Adrenal gland (tissue), 12 donors: ENCODE measurements around the gene GABARAPL1. TPM values are rescaled to one million over a fixed set of nuclear protein-coding genes. Genes with fewer than 3 reads are reported as not detected.

Experiments
- DNase-seq, 7 donors: peaks; one replicate each; pipeline ENCODE4 v3.0.0-alpha.2; 2019 to 2020
- H3K27ac ChIP-seq, 5 donors: fragments of 200-600 bp; sonication (generic) in 4 of 5; 1 replicate in 3 of 5; 2 replicates in 2 of 5; pipeline versions ENCODE4 v1.5.1 to v1.8.0; 2016 to 2020; ENCODE audit warnings: mild to moderate bottlenecking in 1 of 5
- H3K27me3 ChIP-seq: fragments of 200-600 bp; 2 replicates; pipeline ENCODE4 v1.8.0; 2021
- H3K36me3 ChIP-seq, 2 donors: fragments of 200-600 bp; replicated peaks in 1 of 2; 1 replicate in 1 of 2; 2 replicates in 1 of 2; pipeline versions ENCODE4 v1.5.1 to v1.8.0; 2018 to 2022
- H3K4me1 ChIP-seq, 2 donors: fragments of 200-600 bp; replicated peaks in 1 of 2; 1 replicate in 1 of 2; 2 replicates in 1 of 2; pipeline versions ENCODE4 v1.5.1 to v1.8.0; 2018 to 2021
- H3K4me3 ChIP-seq, 4 donors: fragments of 200-600 bp; sonication (generic) in 3 of 4; one replicate each; pipeline ENCODE4 v1.5.1; 2016 to 2018
- H3K9me3 ChIP-seq, 3 donors: fragments of 200-600 bp; sonication (generic) in 1 of 3; replicated peaks in 1 of 3; 1 replicate in 2 of 3; 2 replicates in 1 of 3; pipeline versions ENCODE4 v1.5.1 to v1.8.0; 2016 to 2021
- POLR2A ChIP-seq, 2 donors: fragments of 450-650 bp; IDR thresholded peaks; one replicate each; pipeline ENCODE4 v1.6.1; 2017; ENCODE audit warnings: antibody characterized with exemption in 2 of 2, mild to moderate bottlenecking in 2 of 2, moderate library complexity in 1 of 2
- WGBS, 4 donors: extraction: QIAGEN DNeasy Blood & Tissue Kit in 2 of 4; methylation state at CpG; one replicate each; pipeline versions ENCODE4 v1.1.5 to v1.1.7; 2013 to 2017; 5-methylcytosine and 5-hydroxymethylcytosine counted together
- intact Hi-C, 2 donors: fragments of 100-400 bp; cut with DNase I; formaldehyde crosslinking; loops; one replicate each; pipeline versions ENCODE4 v1.14.1 to v1.15.0; 2022 to 2023
- polyA plus RNA-seq, 3 donors: library from polyadenylated mRNA; stranded (reverse); fragments of 200-250 nt in 2 of 3; fragments of 350-450 nt in 1 of 3; fragmentation: Illumina TruSeq in 1 of 3; extraction: RNeasy Lipid Tissue Mini Kit (QIAGEN cat#74804) in 1 of 3; gene quantifications; one replicate each; pipeline ENCODE4 v1.2.3, GENCODE V29; 2013 to 2014
- total RNA-seq, 9 donors: library from RNA; depleted of rRNA in 4 of 9; stranded (reverse); fragments of >200 nt in 4 of 9; fragments of 120-200 nt in 1 of 9; fragmentation: NEBNext Ultra II Directional in 1 of 9; extraction: Animal tissue kit (Norgen Biotek cat#: 25700) in 1 of 9; gene quantifications; one replicate each; pipeline versions ENCODE4 v1.1.0 to v1.2.4, GENCODE V29; 2013 to 2023
- TF ChIP-seq, protein P1 (sequence below), 6 experiments: fragments of 450-650 bp in 4 of 6; fragments of 200-600 bp in 2 of 6; sonication (generic) in 1 of 6; IDR thresholded peaks; 1 replicate in 5 of 6; 2 replicates in 1 of 6; pipeline versions ENCODE4 v1.5.1 to v1.8.0; 2016 to 2021; ENCODE audit warnings: antibody characterized with exemption in 6 of 6, mild to moderate bottlenecking in 2 of 6, moderate library complexity in 1 of 6
- donor health status: healthy with polysubstance abuse.
- donor health status: Bipolar disorder and iron deficiency.
- donor health status: DM: yes; HTN: yes; CAD: no.
- donor health status: DM: no; HTN: no; CAD: no.
- donor health status: DM: no; HTN: no; CAD: no.
- donor health status: DM: yes; HTN: yes; CAD: no.

Gene GABARAPL1
- total and polyA plus RNA-seq, 12 donors, result 58.2 to 260 (median 89.4) TPM

DNA sequence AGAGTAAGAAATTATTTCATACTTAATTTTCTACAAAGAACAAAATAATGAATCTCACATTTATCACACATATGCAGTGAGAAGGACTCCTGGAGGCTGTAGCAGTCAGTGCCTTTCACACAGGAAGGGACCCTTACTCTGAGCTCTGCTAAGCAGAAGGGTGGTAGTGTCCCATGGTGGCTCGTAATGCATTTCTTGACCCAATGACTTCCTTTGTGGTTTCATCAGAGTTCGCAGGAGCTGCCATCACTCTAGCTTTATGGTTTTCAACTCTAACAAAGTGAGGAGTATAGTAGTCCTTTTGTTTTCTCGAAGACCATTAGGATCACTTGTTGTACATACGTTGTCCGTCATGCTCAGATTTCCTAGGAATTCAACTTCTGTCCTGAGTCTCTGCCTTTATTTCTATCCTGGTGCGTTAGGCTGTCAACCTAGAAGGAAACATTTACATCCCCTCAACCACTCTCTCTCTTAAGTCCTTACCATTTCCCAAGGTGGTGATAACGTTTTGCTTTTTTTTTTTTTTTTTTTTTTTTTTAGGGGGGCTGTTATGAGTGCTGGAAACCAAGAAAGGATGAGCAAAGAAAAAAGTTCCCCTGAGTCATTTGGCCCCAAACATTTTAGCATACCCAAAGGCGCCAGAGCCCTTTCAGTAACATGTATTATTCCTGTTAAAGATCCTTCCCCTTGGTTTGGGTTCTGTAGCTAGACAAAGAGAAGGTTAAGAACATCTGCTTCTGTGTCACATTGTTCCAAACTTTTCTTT lies 37.2 kb downstream of the GABARAPL1 start:
- H3K27ac ChIP-seq, result no peak overlapping the region
- TF ChIP-seq POLR2A (IDR thresholded peaks at IDR 0.05), result no peak
- TF ChIP-seq, protein P1, sequence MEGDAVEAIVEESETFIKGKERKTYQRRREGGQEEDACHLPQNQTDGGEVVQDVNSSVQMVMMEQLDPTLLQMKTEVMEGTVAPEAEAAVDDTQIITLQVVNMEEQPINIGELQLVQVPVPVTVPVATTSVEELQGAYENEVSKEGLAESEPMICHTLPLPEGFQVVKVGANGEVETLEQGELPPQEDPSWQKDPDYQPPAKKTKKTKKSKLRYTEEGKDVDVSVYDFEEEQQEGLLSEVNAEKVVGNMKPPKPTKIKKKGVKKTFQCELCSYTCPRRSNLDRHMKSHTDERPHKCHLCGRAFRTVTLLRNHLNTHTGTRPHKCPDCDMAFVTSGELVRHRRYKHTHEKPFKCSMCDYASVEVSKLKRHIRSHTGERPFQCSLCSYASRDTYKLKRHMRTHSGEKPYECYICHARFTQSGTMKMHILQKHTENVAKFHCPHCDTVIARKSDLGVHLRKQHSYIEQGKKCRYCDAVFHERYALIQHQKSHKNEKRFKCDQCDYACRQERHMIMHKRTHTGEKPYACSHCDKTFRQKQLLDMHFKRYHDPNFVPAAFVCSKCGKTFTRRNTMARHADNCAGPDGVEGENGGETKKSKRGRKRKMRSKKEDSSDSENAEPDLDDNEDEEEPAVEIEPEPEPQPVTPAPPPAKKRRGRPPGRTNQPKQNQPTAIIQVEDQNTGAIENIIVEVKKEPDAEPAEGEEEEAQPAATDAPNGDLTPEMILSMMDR (IDR thresholded peaks at IDR 0.05), result no peak
- no peak overlapping the region for H3K4me3 ChIP-seq
- H3K4me1 ChIP-seq, result no peaks in the 10 kb centered on the region
- intact Hi-C loops, result no loop called here
- no peak for DNase-seq
- H3K27me3 ChIP-seq, result no peaks in the 10 kb centered on the region
- 46 to 61% (median 58%) methylated on average over 8 of the region's 8 CpGs for WGBS, 4 donors
- no peaks in the 10 kb centered on the region for H3K36me3 ChIP-seq
- no peaks in the 10 kb centered on the region for H3K9me3 ChIP-seq

DNA sequence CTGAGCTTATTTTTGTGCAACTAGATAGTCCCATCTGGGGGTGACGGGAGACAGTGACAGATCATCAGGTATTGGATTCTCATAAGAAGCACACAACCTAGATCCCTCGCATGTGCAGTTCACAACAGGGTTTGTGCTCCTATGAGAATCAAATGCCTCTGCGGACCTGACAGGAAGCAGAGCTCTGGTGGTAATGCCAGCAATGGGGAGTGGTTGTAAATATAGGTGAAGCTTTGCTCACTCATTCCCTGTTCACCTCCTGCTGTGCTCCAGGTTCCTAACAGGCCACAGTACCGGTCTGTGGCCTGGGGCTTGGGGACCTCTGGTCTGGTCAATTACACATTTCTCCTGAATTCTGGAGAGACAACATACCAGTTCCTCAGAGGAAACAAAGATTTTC lies 39.0 kb downstream of the GABARAPL1 start:
- TF ChIP-seq, protein P1 (IDR thresholded peaks at IDR 0.05), result no peak
- no peak for TF ChIP-seq POLR2A (IDR thresholded peaks at IDR 0.05)
- no peaks in the 10 kb centered on the region for H3K27me3 ChIP-seq
- no peaks in the 10 kb centered on the region for H3K4me1 ChIP-seq
- WGBS, 4 donors, result 81 to 97% (median 95%) methylated on average over 4 of the region's 4 CpGs
- no peak overlapping the region for H3K4me3 ChIP-seq
- H3K27ac ChIP-seq, result no peak overlapping the region
- DNase-seq, result no peak
- intact Hi-C loops, result no loop called here
- peaks cover 0 to 4% (median 0%) of the 10 kb centered on the region in 3 donors for H3K9me3 ChIP-seq
- H3K36me3 ChIP-seq, result no peaks in the 10 kb centered on the region

DNA sequence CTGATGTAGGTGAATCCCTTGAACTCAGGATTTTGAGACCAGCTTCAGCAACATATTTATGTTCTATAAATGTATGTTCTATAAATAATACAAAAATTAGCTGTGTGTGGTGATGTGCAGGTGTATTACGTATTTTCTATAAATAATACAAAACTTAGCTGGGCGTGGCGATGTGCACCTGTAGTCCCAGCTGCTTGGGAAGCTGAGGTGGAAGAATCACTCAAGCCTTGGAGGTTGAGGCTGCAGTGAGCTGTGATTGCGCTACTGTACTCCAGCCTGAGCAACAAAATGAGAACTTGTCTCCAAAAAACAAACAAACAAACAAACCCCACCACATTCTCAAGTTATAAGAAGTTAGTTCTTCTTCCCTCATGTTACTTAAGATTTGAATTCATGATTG lies 39.5 kb downstream of the GABARAPL1 start:
- no peaks in the 10 kb centered on the region for H3K36me3 ChIP-seq
- 93 to 98% (median 96%) methylated on average over 4 of the region's 4 CpGs for WGBS, 4 donors
- intact Hi-C loops, result no loop called here

DNA sequence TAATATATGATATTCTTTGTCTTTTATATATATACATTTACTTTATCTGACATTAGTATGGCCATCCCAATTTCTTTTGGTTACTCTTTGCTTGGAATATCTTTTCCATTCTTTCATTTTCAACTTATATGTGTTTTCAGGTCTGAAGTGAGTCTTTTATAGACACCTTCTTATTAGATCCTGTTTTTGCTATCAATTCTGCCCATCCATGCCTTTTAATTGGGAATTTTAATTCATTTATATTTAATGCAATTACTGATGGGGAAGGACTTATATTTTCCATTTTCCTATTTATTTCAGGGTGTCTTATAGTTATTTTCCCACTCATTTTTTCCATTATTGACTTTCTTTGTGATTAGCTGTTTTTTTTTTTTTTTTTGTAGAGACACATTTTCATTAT lies 43.4 kb downstream of the GABARAPL1 start:
- Histone ChIP-seq H3K9me3 (peaks cover 0 to 4% (median 0%) of the 10 kb centered on the region in 3 donors), H3K27ac (no peak overlapping the region), H3K4me3 (no peak overlapping the region), H3K4me1 (no peaks in the 10 kb centered on the region), H3K36me3 (no peaks in the 10 kb centered on the region), H3K27me3 (no peaks in the 10 kb centered on the region)
- no peak for DNase-seq
- intact Hi-C loops, result no loop called here
- TF ChIP-seq, protein P1 (IDR thresholded peaks at IDR 0.05), result no peak
- TF ChIP-seq POLR2A (IDR thresholded peaks at IDR 0.05), result no peak

More for the DNA sequence above, 39.5 kb downstream of the GABARAPL1 start:
- no peak for DNase-seq
- Histone ChIP-seq H3K4me3 (no peak overlapping the region), H3K27ac (no peak overlapping the region), H3K4me1 (no peaks in the 10 kb centered on the region), H3K27me3 (no peaks in the 10 kb centered on the region), H3K9me3 (peaks cover 0 to 4% (median 0%) of the 10 kb centered on the region in 3 donors)
- TF ChIP-seq POLR2A (IDR thresholded peaks at IDR 0.05), result no peak
- TF ChIP-seq, protein P1 (IDR thresholded peaks at IDR 0.05), result no peak
